Adrenal gland (tissue), 12 donors: ENCODE data around the gene PLAC1. TPM values are rescaled to one million over a fixed set of nuclear protein-coding genes. Genes with fewer than 3 reads are reported as not detected.

Source experiments
- DNase-seq, 7 donors: peaks; one replicate each; pipeline ENCODE4 v3.0.0-alpha.2; 2019 to 2020
- H3K27ac ChIP-seq, 5 donors: fragments of 200-600 bp; sonication (generic) in 4 of 5; 1 replicate in 3 of 5; 2 replicates in 2 of 5; pipeline versions ENCODE4 v1.5.1 to v1.8.0; 2016 to 2020; ENCODE audit warnings: mild to moderate bottlenecking in 1 of 5
- H3K27me3 ChIP-seq: fragments of 200-600 bp; 2 replicates; pipeline ENCODE4 v1.8.0; 2021
- H3K36me3 ChIP-seq, 2 donors: fragments of 200-600 bp; replicated peaks in 1 of 2; 1 replicate in 1 of 2; 2 replicates in 1 of 2; pipeline versions ENCODE4 v1.5.1 to v1.8.0; 2018 to 2022
- H3K4me1 ChIP-seq, 2 donors: fragments of 200-600 bp; replicated peaks in 1 of 2; 1 replicate in 1 of 2; 2 replicates in 1 of 2; pipeline versions ENCODE4 v1.5.1 to v1.8.0; 2018 to 2021
- H3K4me3 ChIP-seq, 4 donors: fragments of 200-600 bp; sonication (generic) in 3 of 4; one replicate each; pipeline ENCODE4 v1.5.1; 2016 to 2018
- H3K9me3 ChIP-seq, 3 donors: fragments of 200-600 bp; sonication (generic) in 1 of 3; replicated peaks in 1 of 3; 1 replicate in 2 of 3; 2 replicates in 1 of 3; pipeline versions ENCODE4 v1.5.1 to v1.8.0; 2016 to 2021
- CTCF ChIP-seq, 6 experiments: fragments of 450-650 bp in 4 of 6; fragments of 200-600 bp in 2 of 6; sonication (generic) in 1 of 6; IDR thresholded peaks; 1 replicate in 5 of 6; 2 replicates in 1 of 6; pipeline versions ENCODE4 v1.5.1 to v1.8.0; 2016 to 2021; ENCODE audit warnings: antibody characterized with exemption in 6 of 6, mild to moderate bottlenecking in 2 of 6, moderate library complexity in 1 of 6
- POLR2A ChIP-seq, 2 donors: fragments of 450-650 bp; IDR thresholded peaks; one replicate each; pipeline ENCODE4 v1.6.1; 2017; ENCODE audit warnings: antibody characterized with exemption in 2 of 2, mild to moderate bottlenecking in 2 of 2, moderate library complexity in 1 of 2
- WGBS, 4 donors: extraction: QIAGEN DNeasy Blood & Tissue Kit in 2 of 4; methylation state at CpG; one replicate each; pipeline versions ENCODE4 v1.1.5 to v1.1.7; 2013 to 2017; 5-methylcytosine and 5-hydroxymethylcytosine counted together
- intact Hi-C, 2 donors: fragments of 100-400 bp; cut with DNase I; formaldehyde crosslinking; loops; one replicate each; pipeline versions ENCODE4 v1.14.1 to v1.15.0; 2022 to 2023
- polyA plus RNA-seq, 3 donors: library from polyadenylated mRNA; stranded (reverse); fragments of 200-250 nt in 2 of 3; fragments of 350-450 nt in 1 of 3; fragmentation: Illumina TruSeq in 1 of 3; extraction: RNeasy Lipid Tissue Mini Kit (QIAGEN cat#74804) in 1 of 3; gene quantifications; one replicate each; pipeline ENCODE4 v1.2.3, GENCODE V29; 2013 to 2014
- total RNA-seq, 9 donors: library from RNA; depleted of rRNA in 4 of 9; stranded (reverse); fragments of >200 nt in 4 of 9; fragments of 120-200 nt in 1 of 9; fragmentation: NEBNext Ultra II Directional in 1 of 9; extraction: Animal tissue kit (Norgen Biotek cat#: 25700) in 1 of 9; gene quantifications; one replicate each; pipeline versions ENCODE4 v1.1.0 to v1.2.4, GENCODE V29; 2013 to 2023
- donor health status: healthy with polysubstance abuse.
- donor health status: Bipolar disorder and iron deficiency.
- donor health status: DM: yes; HTN: yes; CAD: no.
- donor health status: DM: no; HTN: no; CAD: no.
- donor health status: DM: no; HTN: no; CAD: no.
- donor health status: DM: yes; HTN: yes; CAD: no.

The PLAC1 gene
- total and polyA plus RNA-seq, 12 donors: 58.0 TPM; not detected in 11

GRCh38 chrX:134677332-134677731 lies 19.1 kb upstream of the PLAC1 start:
- intact Hi-C loops: no loop called here
- H3K36me3 ChIP-seq: no peaks in the 10 kb centered on the region
- H3K27me3 ChIP-seq: no peaks in the 10 kb centered on the region
- no peak overlapping the region for H3K27ac ChIP-seq
- no peaks in the 10 kb centered on the region for H3K9me3 ChIP-seq
- WGBS, 4 donors: 81 to 94% (median 88%) methylated on average over 4 of the region's 4 CpGs
- H3K4me1 ChIP-seq: no peaks in the 10 kb centered on the region
- H3K4me3 ChIP-seq: no peak overlapping the region
- no peak for TF ChIP-seq POLR2A (IDR thresholded peaks at IDR 0.05)
- no peak for TF ChIP-seq CTCF (IDR thresholded peaks at IDR 0.05)
- DNase-seq: no peak

GRCh38 chrX:134676436-134676835 lies 18.2 kb upstream of the PLAC1 start:
- no peak for DNase-seq
- Histone ChIP-seq H3K27ac (no peak overlapping the region), H3K36me3 (no peaks in the 10 kb centered on the region), H3K4me1 (no peaks in the 10 kb centered on the region), H3K4me3 (no peak overlapping the region), H3K9me3 (no peaks in the 10 kb centered on the region), H3K27me3 (no peaks in the 10 kb centered on the region)
- TF ChIP-seq CTCF (IDR thresholded peaks at IDR 0.05) (no peak), POLR2A (IDR thresholded peaks at IDR 0.05) (no peak)
- intact Hi-C loops: no loop called here
- WGBS, 4 donors: 60 to 71% (median 68%) methylated on average over 2 of the region's 2 CpGs

- no peak for DNase-seq
- no peaks in the 10 kb centered on the region for H3K4me1 ChIP-seq
- H3K9me3 ChIP-seq: no peaks in the 10 kb centered on the region
- no peak overlapping the region for H3K27ac ChIP-seq
- no peaks in the 10 kb centered on the region for H3K36me3 ChIP-seq
- intact Hi-C loops: no loop called here
- no peak overlapping the region for H3K4me3 ChIP-seq
- H3K27me3 ChIP-seq: peaks cover 3% of the 10 kb centered on the region
- TF ChIP-seq POLR2A (IDR thresholded peaks at IDR 0.05): no peak
- TF ChIP-seq CTCF (IDR thresholded peaks at IDR 0.05): no peak
Observed at GRCh38 chrX:134673123-134673522, 14.9 kb upstream of the PLAC1 start.

- Histone ChIP-seq H3K4me1 (no peaks in the 10 kb centered on the region), H3K36me3 (no peaks in the 10 kb centered on the region), H3K27me3 (peaks cover 3% of the 10 kb centered on the region), H3K27ac (no peak overlapping the region), H3K4me3 (no peak overlapping the region), H3K9me3 (no peaks in the 10 kb centered on the region)
- TF ChIP-seq CTCF (IDR thresholded peaks at IDR 0.05): no peak
- no peak for TF ChIP-seq POLR2A (IDR thresholded peaks at IDR 0.05)
- intact Hi-C loops: no loop called here
- 56 to 82% (median 75%) methylated on average over 4 of the region's 4 CpGs for WGBS, 4 donors
- no peak for DNase-seq
Observed at GRCh38 chrX:134672101-134672500, 13.8 kb upstream of the PLAC1 start.
